ENCODE measurements around the gene LINC00237. TPM values are rescaled to one million over a fixed set of nuclear protein-coding genes. Genes with fewer than 3 reads are reported as not detected.

Gene LINC00237
- total RNA-seq, 4 donors from 2014 or later: 0.33 TPM; not detected in 3

- no peaks in the 10 kb centered on the region for H3K36me3 ChIP-seq
- 38 to 79% methylated on average over 2 of the region's 2 CpGs for WGBS, 2 donors
- TF ChIP-seq CTCF (IDR thresholded peaks at IDR 0.05) (no peak), POLR2A (IDR thresholded peaks at IDR 0.05) (no peak)
- H3K27ac ChIP-seq: no peak overlapping the region
- intact Hi-C loops (cut with DNase I): no loop called here
- no peaks in the 10 kb centered on the region for H3K9me3 ChIP-seq
- H3K4me3 ChIP-seq (replicated peaks in 1 of 3): no peak overlapping the region
- no peak for DNase-seq
- H3K27me3 ChIP-seq: no peaks in the 10 kb centered on the region
- H3K4me1 ChIP-seq: no peaks in the 10 kb centered on the region
These were observed 23.6 kb downstream of the LINC00237 start for GRCh38 chr20:21082584-21082983.

GRCh38 chr20:21077809-21078345, 28.3 kb downstream of the LINC00237 start:
- Histone ChIP-seq H3K36me3 (no peaks in the 10 kb centered on the region), H3K27ac (no peak overlapping the region), H3K4me1 (no peaks in the 10 kb centered on the region), H3K4me3 (replicated peaks in 1 of 3) (no peak overlapping the region), H3K27me3 (no peaks in the 10 kb centered on the region), H3K9me3 (no peaks in the 10 kb centered on the region)
- no peak for DNase-seq
- intact Hi-C loops (cut with DNase I): no loop called here
- TF ChIP-seq POLR2A (IDR thresholded peaks at IDR 0.05) (no peak), CTCF (IDR thresholded peaks at IDR 0.05) (no peak)
- 80 to 84% methylated on average over 4 of the region's 4 CpGs for WGBS, 2 donors

- no peak for TF ChIP-seq CTCF (IDR thresholded peaks at IDR 0.05)
- no peak for TF ChIP-seq POLR2A (IDR thresholded peaks at IDR 0.05)
- H3K36me3 ChIP-seq: no peaks in the 10 kb centered on the region
- intact Hi-C loops (cut with DNase I): no loop called here
- no peaks in the 10 kb centered on the region for H3K9me3 ChIP-seq
- 84 to 85% methylated on average over 3 of the region's 3 CpGs for WGBS, 2 donors
- no peaks in the 10 kb centered on the region for H3K27me3 ChIP-seq
- DNase-seq: no peak
- no peak overlapping the region for H3K4me3 ChIP-seq (replicated peaks in 1 of 3)
- H3K4me1 ChIP-seq: no peaks in the 10 kb centered on the region
- H3K27ac ChIP-seq: no peak overlapping the region
These were observed 30.1 kb downstream of the LINC00237 start for GRCh38 chr20:21076073-21076472.

GRCh38 chr20:21075471-21075870, 30.7 kb downstream of the LINC00237 start:
- DNase-seq: no peak
- 82 to 92% methylated on average over 6 of the region's 6 CpGs for WGBS, 2 donors
- H3K36me3 ChIP-seq: no peaks in the 10 kb centered on the region
- intact Hi-C loops (cut with DNase I): no loop called here
- no peak overlapping the region for H3K4me3 ChIP-seq (replicated peaks in 1 of 3)
- no peaks in the 10 kb centered on the region for H3K9me3 ChIP-seq
- TF ChIP-seq POLR2A (IDR thresholded peaks at IDR 0.05) (no peak), CTCF (IDR thresholded peaks at IDR 0.05) (no peak)
- H3K4me1 ChIP-seq: no peaks in the 10 kb centered on the region
- no peaks in the 10 kb centered on the region for H3K27me3 ChIP-seq
- H3K27ac ChIP-seq: no peak overlapping the region

GRCh38 chr20:21074605-21075336, 31.4 kb downstream of the LINC00237 start:
- no peaks in the 10 kb centered on the region for H3K4me1 ChIP-seq
- DNase-seq: no peak
- H3K36me3 ChIP-seq: no peaks in the 10 kb centered on the region
- 77 to 78% methylated on average over 12 of the region's 12 CpGs for WGBS, 2 donors
- H3K27me3 ChIP-seq: no peaks in the 10 kb centered on the region
- intact Hi-C loops (cut with DNase I): no loop called here
- no peak for TF ChIP-seq POLR2A (IDR thresholded peaks at IDR 0.05)
- no peak for TF ChIP-seq CTCF (IDR thresholded peaks at IDR 0.05)
- no peak overlapping the region for H3K4me3 ChIP-seq (replicated peaks in 1 of 3)
- H3K27ac ChIP-seq: no peak overlapping the region
- no peaks in the 10 kb centered on the region for H3K9me3 ChIP-seq

All from thyroid gland (tissue), 4 donors.